NCI-H1417 (cell line): ENCODE results near the gene CASS4.

Source experiments
- DNase-seq, 3 experiments: peaks; one replicate each; lab custom pipeline; 2025; lab: John Stamatoyannopoulos, UW

CASS4 gene

GRCh38 chr20:56447227-56447626, 35.2 kb downstream of the CASS4 start:
- DNase-seq, result no peak

- DNase-seq, result no peak
Measured at GRCh38 chr20:56449459-56449858, 37.4 kb downstream of the CASS4 start.

DNA sequence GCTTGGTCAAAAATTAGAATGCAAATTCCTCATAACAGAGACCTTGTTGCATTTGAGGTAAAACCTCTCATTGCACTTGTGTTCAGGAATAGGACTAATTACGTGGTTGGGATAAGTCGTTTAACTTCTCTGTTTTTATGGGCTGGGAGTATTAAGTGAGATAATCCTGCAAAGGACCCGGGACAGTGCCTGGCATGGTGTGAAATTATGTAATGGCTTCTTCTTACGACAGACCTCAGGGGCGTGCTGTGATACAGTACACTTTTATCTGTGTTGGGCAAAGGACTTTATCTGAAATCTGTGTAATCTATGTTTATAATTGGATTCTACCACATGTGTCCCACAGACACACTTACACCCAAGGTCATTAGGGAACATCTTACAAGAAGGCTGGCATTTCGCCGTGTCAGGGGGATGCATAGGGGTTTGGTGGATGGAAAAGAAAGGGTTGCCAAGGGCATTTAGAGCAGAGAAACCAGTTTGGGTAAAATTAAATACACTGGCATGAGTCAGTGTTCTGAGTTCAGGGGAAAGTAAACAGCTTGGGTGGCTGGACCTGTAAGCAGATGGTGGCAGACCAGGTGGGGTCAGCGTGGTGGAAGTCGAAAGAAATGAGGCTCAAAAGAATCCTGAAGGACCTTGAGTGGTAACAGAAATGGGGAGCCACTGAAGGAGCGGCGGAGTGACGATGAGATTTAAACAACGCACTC, 39.2 kb downstream of the CASS4 start:
- no peak for DNase-seq

GRCh38 chr20:56453352-56453751, 41.3 kb downstream of the CASS4 start:
- no peak for DNase-seq

GRCh38 chr20:56454754-56455153, 42.7 kb downstream of the CASS4 start:
- DNase-seq, result no peak

DNA sequence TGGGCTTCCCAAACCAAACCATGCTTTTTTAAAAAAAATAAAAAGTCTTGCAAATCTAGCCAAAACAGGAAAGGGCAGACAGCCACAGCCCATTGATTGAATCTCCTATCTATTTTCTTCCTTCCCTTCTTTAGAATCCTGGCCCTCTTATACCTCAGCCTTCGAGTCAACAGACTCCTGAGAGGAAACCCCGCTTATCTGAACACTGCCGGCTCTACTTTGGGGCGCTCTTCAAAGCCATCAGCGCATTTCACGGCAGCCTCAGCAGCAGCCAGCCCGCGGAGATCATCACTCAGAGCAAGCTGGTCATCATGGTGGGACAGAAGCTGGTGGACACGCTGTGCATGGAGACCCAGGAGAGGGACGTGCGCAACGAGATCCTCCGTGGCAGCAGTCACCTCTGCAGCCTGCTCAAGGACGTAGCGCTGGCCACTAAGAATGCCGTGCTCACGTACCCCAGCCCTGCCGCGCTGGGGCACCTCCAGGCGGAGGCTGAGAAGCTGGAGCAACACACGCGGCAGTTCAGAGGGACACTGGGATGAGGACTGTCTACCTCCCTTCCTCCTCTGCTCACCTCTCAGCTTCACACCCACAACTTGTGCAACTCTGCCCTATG, 46.3 kb downstream of the CASS4 start:
- DNase-seq, result no peak

DNA sequence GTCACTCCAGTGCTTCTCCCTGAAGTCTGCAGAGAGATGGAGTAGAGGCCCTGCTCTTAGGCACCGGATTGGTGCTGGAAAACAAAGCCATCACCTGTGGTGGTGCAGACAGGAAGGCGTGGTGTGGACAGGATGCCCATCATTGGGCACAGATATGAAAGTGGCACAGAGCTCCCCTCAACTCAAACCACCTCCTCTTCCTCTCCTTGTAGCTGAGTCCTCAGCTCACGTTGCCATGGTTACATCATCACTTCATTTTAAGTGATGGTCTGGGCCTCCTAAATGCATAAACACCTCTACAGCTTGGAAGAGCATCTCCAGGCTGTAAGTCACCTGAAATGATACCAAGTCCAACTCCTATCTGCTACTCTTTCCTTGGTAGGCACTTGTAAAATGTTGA, 48.4 kb downstream of the CASS4 start:
- no peak for DNase-seq

GRCh38 chr20:56461576-56461975, 49.5 kb downstream of the CASS4 start:
- no peak for DNase-seq

GRCh38 chr20:56463428-56463827, 51.4 kb downstream of the CASS4 start:
- no peak for DNase-seq

DNA sequence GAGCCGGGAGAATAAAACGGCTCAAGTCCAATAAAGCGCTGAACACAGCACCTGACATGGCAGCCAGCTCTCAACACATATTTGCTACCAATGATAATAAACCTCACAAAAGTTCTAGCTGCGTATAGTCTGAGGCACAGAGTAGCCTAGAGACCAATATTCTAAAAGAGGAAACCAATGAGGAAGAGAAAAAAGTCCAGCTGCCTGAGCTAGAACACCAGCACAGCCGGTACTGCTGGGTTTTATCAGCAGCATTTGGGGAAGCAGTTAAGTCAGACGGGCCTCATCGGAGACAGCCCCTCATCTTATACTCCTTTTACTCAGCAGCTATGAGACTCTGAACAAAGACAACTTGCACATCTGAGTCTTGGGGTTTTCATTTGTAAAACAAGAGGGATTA, 53.9 kb downstream of the CASS4 start:
- DNase-seq, result no peak

DNA sequence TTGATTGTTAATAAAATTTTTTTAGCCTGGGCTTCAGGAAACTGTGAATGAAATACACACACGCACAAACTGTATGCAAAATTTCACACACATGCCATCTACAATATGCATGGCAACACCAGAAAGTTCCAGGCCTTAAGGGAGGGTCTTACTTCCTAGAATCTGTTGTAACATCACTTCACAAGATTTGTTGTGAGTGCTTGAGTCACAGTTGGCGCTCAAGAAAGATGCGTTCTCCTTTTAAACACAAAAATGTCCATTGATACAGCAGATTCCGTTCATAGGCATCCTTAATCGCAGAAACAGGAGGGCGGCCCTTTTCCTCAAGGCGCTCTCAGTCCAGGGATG, 55.9 kb downstream of the CASS4 start:
- no peak for DNase-seq

- DNase-seq, result peak; percentile 94 to 97 (median 95)
Measured at GRCh38 chr20:56468316-56469076, 56.4 kb downstream of the CASS4 start, which contains the start of gene RTF2. Gene RTF2 (plus strand): TSS chr20:56468627. CDS start chr20:56468698, 71 bp downstream.

DNA sequence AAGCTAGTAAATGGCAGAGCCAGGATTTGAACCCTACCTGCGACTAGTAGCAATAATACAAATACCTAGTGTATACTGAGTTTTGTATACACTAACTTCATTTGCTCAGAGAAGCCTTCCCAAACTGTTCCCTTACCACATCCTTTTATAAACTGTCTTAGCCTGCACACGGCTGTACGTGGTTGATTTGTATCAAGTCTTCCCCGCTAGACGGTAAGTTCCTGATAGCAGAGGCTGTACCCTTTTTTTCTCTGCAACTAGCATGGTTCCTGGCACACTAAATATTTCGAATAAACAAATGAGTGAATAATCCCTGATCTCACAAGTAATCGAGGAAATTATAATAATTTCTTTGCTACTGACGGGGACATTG, 57.0 kb downstream of the CASS4 start:
- no peak for DNase-seq

- no peak for DNase-seq
Measured at GRCh38 chr20:56483970-56484369, 71.9 kb downstream of the CASS4 start.

- no peak for DNase-seq
Measured at GRCh38 chr20:56487216-56487615, 75.2 kb downstream of the CASS4 start.

DNA sequence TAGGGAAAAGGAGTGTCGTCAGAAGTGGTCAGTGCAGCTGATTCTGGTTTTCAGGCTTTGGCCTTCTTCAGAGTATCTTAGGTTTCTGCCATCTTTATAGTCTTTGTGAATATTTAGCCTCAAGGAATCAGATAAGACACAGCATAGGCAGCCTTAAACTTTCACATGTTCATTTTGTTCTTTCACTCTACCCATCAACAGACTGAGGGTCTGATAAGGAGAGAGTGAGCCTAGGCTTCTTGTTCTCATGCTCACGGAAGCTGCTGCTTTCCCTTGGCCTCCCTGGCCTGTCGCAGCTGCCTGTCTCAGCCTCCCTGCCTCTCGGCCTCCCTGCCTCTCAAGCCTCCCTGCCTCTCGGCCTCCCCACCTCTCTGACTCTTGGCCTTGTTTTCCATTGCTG, 76.5 kb downstream of the CASS4 start:
- DNase-seq, result no peak

DNA sequence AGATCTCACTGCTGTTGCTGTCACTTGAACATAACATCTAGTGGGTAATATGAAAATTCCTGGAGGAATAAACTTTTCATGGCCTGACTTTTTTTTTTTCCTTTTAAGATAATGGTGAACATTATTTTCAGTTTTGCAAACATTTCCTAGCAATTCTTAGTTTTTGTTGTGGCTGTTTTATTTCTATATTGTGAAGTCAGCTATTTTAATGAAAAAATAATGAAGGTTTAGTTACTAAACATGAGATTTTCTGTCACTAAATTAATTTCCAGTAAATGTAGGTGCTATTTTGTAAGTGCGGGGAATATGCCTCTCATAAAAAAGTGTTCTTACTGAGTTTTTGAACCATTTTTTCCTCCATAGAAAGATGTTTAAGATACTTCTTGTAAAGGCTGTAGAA, 89.1 kb downstream of the CASS4 start:
- no peak for DNase-seq

- no peak for DNase-seq
Measured at GRCh38 chr20:56503916-56504315, 91.9 kb downstream of the CASS4 start.

DNA sequence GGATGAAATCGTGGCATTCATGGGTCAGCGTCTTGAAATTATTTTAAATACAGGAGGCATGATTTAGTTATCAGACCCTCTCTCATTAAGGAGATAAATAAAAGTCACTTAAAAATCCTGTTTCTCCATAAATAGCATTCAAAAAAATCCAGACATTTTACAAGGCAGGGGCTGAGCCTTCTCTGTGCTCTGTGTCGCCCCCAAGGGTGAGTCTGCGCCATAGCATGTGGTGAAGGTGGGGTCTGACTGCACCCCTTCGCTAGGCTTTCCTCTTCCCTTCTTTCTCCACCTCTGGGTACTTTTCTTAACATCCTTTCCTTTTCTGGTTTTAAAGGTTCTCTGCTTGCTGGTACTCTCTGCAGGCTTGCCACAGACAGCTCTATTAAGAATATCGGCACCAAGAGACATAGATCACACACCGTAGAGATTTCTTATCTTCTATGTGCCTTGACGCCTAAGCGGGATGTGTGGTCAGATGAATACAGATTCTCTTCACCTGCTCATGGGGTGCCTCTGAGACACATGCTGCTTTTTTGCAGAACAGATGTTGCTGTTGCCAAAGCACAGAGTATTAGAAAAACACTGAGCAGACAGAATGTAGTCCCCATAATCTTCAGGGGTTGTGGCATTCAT, 92.4 kb downstream of the CASS4 start:
- no peak for DNase-seq

GRCh38 chr20:56506103-56506502, 94.0 kb downstream of the CASS4 start:
- DNase-seq, result no peak
